GM23338 (cell line): Measurements from ENCODE around the gene SEC11C.

Experiments used
- CREB1 ChIP-seq: fragments of 250-450 bp; sonication (Bioruptor Pico); IDR thresholded peaks from 2 replicates; pipeline ENCODE4 v1.5.0; 2020; ENCODE audit warnings: low read depth, mild to moderate bottlenecking, moderate library complexity
- CTCF ChIP-seq, 2 experiments: fragments of 200-600 bp in 1 of 2; sonication (generic) in 1 of 2; conservative IDR thresholded peaks; 2 replicates each; pipeline versions ENCODE4 v1.5.1 to v1.6.1; 2016 to 2017; ENCODE audit warnings: antibody characterized with exemption in 2 of 2, low read depth in 2 of 2, mild to moderate bottlenecking in 2 of 2, moderate library complexity in 1 of 2
- ETS1 ChIP-seq: IDR thresholded peaks from 2 replicates; pipeline ENCODE4 v1.6.1; 2016; ENCODE audit warnings: antibody characterized with exemption
- EZH2 ChIP-seq: fragments of 200-600 bp; sonication (generic); IDR thresholded peaks from one replicate; pipeline ENCODE4 v1.8.0; 2017; ENCODE audit warnings: antibody characterized with exemption, mild to moderate bottlenecking, low read depth; ENCODE audit not compliant: unreplicated experiment
- EZH2phosphoT487 ChIP-seq: fragments of 200-600 bp; sonication (generic); IDR thresholded peaks from one replicate; pipeline ENCODE4 v1.8.1; 2018; ENCODE audit warnings: antibody characterized with exemption; ENCODE audit not compliant: unreplicated experiment
- JUNB ChIP-seq: IDR thresholded peaks from one replicate; pipeline ENCODE4 v1.6.1; 2016; ENCODE audit warnings: antibody characterized with exemption; ENCODE audit not compliant: unreplicated experiment
- NANOG ChIP-seq: IDR thresholded peaks from 2 replicates; pipeline ENCODE4 v1.6.1; 2016; ENCODE audit warnings: antibody characterized with exemption, borderline replicate concordance
- POLR2AphosphoS5 ChIP-seq: IDR thresholded peaks from 2 replicates; pipeline ENCODE4 v1.6.1; 2016; ENCODE audit warnings: antibody characterized with exemption, low read depth
- ZNF331 ChIP-seq: fragments of 250-450 bp; sonication (Bioruptor Pico); IDR thresholded peaks from 2 replicates; pipeline ENCODE4 v1.5.0; 2020; ENCODE audit warnings: low read depth, mild to moderate bottlenecking, moderate library complexity
- TF ChIP-seq, protein P1 (sequence below): IDR thresholded peaks from one replicate; pipeline ENCODE4 v1.6.1; 2018; ENCODE audit warnings: antibody characterized with exemption; ENCODE audit not compliant: unreplicated experiment

GRCh38 chr18:59155153-59155552, 15.5 kb downstream of the SEC11C start:
- TF ChIP-seq CTCF (conservative IDR thresholded peaks at IDR 0.05; ENCODE audit: low read depth in 2 of 2) (no peak), POLR2AphosphoS5 (no peak), EZH2phosphoT487 (no peak), EZH2 (no peak), CREB1 (no peak), JUNB (no peak), ETS1 (no peak), ZNF331 (CRISPR knock-in tag) (no peak), NANOG (no peak)
- TF ChIP-seq, protein P1, sequence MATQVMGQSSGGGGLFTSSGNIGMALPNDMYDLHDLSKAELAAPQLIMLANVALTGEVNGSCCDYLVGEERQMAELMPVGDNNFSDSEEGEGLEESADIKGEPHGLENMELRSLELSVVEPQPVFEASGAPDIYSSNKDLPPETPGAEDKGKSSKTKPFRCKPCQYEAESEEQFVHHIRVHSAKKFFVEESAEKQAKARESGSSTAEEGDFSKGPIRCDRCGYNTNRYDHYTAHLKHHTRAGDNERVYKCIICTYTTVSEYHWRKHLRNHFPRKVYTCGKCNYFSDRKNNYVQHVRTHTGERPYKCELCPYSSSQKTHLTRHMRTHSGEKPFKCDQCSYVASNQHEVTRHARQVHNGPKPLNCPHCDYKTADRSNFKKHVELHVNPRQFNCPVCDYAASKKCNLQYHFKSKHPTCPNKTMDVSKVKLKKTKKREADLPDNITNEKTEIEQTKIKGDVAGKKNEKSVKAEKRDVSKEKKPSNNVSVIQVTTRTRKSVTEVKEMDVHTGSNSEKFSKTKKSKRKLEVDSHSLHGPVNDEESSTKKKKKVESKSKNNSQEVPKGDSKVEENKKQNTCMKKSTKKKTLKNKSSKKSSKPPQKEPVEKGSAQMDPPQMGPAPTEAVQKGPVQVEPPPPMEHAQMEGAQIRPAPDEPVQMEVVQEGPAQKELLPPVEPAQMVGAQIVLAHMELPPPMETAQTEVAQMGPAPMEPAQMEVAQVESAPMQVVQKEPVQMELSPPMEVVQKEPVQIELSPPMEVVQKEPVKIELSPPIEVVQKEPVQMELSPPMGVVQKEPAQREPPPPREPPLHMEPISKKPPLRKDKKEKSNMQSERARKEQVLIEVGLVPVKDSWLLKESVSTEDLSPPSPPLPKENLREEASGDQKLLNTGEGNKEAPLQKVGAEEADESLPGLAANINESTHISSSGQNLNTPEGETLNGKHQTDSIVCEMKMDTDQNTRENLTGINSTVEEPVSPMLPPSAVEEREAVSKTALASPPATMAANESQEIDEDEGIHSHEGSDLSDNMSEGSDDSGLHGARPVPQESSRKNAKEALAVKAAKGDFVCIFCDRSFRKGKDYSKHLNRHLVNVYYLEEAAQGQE = no peak
